HG03097 (cell line): Measurements from ENCODE around the gene FLII.

Source experiments
- ATAC-seq: cut with Tn5 transposase; IDR thresholded peaks from one replicate; pipeline ENCODE4 v1.9.1; 2021; ENCODE audit not compliant: unreplicated experiment, low FRiP score

FLII gene

DNA sequence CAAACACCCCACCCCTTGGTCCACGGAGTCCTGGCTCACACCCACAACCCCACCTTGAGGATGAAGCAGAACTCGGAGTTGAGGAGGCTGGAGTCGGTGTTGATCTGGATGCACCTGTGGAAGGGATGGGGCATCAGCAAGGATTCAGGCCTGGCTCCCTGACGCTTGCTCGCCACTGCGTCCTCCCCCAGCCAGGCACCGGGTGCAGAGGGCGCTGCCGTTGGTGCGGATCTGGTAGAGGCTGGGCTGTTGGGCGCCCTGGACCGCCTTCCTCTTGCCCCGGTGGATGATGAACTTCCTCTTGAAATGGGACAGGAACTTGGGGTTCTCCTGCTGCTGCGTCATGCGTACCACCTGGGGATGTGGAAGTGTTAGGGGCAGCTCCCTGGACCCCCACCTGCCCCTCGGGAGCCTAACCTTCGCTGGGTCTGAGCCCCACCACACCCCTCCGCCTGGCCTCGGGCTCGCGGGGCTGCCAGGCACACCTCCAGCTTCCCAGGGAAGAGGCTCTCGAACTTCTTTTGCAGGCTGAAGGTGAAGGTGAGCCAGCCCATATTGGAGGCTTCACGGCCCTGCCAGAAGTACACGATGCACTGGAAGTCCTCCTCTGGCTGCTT is 12.3 kb downstream of the FLII start:
- no peak for ATAC-seq

DNA sequence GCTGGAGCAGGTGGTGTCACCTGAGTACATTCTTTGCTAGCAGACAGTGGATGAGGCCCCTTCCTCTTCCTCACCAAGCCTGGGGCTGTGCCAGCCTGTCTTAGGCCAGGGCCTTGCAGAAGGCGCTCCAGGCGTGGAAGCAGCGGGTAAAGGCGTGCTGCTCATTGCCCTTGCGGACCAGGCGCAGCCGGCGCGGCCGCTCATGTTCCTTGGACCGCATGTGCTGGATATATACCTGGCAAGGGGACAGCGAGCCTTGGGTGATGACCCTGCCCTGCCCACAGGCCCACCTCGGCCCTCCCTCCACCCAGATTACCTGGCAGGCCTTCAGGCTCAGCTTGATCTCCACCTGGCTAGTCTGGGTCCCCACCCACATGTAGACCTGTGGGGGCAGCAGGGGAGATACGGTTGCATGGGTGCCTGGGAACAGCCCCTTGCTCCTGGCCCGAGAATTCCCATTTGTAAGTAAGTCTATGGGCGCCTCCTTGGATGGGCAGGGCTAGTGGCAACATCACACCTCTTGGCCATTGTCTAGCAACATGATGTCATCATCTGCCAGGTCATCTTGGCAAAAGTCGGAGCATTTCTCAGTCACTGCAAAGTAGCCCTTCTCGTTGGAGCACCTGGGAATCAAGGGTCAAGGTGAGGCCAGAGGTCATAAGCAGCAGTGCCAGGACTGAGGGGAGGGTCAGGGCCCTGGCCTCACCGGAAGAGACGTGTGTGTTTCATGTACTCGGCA is 13.3 kb downstream of the FLII start:
- ATAC-seq = no peak

DNA sequence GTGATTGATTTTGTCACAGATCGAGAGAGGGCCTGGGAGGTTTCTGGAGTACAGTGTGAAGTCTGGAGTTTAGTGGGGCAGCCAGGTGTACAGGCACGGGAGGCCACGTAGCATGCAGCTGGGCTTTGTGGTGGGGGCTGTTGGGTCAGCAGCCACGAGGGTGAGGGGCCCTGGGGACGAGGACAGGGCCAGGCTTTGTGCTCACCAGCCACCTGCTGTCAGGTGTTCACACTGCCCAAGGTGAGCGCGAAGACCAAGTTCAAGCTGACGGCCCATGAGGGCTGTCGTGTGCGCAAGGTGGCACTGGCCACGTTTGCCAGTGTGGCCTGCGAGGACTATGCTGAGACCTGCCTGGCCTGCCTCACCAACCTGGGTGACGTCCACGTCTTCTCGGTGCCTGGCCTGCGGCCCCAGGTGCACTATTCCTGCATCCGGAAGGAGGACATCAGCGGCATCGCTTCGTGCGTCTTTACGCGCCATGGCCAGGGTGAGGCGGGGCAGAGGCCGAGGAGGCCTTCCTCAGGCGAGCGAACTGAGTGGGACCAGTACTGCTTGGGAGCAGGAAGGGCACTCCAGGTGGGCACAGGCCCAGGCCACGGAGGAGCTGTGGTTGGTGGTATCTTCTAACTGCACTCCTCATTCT is 17.2 kb downstream of the FLII start:
- no peak for ATAC-seq

DNA sequence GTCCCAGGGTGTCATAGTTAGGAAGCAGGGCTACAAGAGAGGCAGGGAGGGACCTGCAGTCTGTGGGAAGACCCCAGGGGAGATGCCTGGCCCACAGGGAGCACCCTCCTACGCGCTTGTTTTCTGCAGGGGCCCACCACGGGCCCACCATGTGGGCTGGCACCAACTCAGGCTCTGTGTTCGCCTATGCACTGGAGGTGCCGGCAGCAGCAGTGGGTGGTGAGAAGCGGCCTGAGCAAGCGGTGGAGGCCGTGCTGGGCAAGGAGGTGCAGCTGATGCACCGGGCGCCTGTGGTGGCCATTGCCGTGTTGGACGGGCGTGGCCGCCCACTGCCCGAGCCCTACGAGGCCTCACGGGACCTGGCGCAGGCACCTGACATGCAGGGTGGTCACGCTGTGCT is 18.1 kb downstream of the FLII start:
- ATAC-seq = no peak

DNA sequence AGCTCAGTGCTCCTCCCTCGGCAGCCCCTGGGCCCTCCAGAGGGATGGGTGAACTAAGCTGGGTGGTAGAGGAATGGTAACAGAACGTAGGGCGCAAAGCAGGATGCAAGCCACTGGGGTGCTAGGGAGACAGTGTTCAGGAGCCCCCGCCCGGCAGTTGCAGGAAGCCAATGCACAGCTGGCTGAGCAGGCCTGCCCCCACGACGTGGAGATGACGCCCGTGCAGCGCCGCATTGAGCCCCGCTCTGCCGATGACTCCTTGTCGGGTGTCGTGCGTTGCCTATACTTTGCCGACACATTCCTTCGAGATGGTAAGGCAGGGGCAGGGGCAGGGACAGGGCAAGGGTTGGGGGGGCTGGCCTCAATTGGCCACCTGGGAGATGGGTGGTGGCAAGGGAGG is 20.2 kb downstream of the FLII start:
- ATAC-seq = no peak

DNA sequence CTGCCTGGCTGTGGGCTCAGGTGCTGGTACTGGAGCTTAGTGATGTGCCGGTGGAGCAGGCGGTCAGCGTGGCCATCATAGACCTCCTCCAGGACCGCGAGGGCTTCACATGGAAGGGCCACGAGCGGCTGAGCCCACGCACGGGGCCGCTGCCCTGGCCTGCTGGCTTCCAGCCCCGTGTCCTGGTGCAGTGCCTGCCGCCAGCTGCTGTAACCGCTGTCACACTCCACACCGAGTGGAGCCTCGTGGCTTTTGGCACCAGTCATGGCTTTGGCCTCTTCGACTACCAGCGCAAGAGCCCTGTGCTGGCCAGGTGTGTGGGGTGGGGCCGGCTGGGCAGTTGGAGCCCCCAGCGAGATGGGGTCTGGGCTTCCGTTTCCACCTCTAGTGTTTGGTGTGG is 21.1 kb downstream of the FLII start:
- ATAC-seq = no peak

DNA sequence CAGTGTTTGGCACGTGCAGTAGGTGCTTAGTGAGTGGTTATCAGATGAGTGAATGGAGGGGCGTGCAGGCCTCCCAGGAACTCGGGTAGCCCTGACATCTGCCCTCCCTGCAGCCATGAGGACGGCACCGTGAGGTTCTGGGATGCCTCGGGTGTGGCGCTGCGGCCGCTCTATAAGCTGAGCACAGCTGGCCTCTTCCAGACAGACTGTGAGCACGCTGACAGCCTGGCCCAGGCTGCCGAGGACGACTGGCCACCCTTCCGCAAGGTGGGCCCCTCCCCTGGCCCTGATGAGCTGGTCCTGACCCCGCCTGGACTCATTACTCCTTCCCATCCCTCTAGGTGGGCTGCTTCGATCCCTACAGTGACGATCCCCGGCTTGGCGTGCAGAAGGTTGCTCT is 22.0 kb downstream of the FLII start:
- ATAC-seq = no peak

DNA sequence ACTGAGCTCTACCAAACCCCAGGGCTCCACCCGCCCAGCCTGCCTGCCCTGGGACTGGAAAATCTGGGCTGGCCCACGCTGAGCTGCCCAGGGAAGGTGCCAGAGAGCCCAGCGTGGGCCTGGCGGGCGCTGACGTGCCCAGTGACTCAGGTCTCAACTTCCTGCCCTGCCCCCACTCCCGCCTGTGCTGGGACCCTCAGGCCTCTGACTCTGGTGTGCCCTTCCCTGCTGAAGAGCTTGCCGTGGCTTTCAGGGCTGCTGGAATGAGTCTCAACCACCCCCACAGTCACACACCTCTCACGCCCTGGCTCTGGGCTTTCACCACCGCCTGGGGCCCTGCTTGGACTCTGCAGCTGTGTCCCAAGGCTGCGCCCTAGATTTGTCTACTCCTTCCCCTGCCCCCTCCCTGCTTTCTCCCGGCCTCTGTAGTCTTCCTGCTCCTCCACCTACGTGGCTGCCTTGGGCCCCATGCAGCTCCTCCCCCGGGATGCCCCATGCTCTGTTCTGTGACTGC is 22.7 kb downstream of the FLII start:
- no peak for ATAC-seq

DNA sequence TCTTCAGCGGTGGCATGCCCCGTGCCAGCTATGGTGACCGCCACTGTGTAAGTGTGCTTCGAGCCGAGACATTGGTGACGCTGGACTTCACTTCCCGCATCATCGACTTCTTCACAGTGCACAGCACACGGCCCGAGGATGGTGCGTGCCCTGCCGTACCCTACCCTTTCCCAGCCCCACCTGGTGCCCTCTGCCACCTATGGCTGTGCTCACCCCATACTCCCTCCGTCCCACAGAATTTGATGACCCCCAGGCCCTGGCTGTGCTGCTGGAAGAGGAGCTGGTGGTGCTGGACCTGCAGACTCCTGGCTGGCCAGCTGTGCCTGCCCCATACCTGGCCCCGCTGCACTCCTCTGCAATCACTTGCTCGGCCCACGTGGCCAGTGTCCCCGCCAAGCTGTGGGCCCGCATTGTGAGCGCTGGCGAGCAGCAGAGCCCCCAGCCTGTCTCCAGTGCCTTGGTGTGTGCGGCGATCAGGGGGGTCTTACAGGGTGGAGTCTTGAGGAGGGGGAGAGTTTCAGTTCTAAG is 23.6 kb downstream of the FLII start:
- no peak for ATAC-seq

DNA sequence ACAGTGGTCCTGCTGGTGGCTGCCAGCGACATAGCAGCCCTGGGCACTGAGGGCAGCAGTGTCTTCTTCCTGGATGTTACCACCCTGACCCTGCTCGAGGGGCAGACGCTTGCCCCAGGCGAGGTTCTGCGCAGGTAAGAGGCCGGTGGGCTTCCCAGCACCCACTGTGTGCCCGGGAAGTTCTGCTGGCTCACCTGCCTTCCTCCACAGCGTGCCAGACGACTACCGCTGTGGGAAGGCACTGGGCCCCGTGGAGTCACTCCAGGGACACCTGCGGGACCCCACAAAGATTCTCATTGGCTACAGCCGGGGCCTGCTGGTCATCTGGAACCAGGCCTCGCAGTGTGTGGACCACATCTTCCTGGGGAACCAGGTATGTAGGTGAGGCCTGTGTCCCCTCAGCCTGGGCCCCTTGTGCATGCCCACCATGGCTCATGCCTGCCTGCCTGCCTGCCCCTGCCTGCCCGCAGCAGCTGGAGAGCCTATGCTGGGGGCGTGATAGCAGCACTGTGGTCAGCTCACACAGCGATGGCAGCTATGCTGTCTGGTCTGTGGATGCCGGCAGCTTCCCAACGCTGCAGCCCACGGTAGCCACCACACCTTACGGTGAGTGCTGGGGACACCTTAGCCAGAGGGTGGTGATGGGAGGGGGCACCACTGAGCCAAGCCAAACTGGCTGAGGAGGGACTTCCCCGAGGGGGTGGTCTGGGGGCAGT is 24.6 kb downstream of the FLII start:
- no peak for ATAC-seq

DNA sequence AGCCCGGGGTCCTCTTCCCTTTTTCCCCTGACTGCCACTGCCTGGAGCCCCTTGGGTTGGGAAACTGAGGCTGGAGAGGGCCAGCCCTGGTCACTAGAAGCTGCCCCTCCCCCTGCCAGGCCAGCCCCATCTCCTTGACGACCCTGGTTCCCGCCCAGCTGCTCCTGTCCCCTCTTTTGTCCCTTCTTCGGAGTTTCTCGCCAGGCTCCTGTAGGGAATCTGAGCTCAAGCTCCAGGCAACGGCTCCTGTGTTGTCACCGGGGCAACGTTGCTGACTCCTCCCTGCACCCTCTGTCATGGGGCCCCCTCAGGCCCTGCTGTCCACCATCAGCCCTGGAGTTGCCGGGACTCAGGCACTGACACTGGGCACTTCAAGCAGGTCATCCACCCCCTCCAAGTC is 27.4 kb downstream of the FLII start:
- ATAC-seq = no peak

DNA sequence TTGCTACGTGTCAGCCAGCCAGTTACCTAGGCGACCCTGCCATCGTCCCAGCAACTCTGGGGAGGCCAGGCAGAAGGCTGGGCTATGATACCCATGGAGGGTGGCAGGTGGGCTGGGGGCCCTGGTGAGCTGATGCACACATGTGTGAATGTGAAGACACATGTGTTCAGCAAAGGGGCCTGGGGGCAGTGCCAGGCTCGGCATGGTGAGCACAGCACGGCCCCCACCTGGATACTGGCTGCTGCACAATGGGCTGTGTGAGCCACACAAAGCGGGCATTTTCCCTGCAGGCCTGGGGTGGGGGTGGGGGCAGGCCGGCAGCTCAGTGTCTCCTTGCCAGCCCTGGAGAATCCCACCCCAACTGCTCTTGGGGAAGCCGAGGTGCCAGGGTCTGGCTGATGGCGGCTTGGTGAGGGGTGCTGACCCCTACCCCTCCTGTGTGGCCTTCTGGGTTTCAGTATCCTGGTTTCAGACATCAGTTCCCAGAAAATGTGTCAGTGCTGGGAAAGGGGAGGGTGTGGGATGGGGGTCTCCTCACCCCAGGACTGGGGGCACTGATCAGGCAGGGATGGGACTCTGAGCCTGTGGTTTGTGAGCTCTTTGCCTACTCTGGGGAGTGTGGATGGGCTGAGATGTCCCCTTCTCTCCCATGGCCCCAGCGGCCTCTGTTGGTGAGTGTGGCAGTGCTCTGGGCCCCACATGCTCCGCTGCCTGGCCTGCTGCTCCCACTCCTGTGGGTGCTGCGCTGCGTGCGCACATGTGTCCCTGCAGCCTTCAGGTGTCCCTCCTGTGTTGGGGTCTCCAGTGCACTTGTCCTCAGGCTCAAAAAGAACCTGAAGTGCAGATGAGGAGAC is 28.0 kb downstream of the FLII start:
- ATAC-seq = no peak

DNA sequence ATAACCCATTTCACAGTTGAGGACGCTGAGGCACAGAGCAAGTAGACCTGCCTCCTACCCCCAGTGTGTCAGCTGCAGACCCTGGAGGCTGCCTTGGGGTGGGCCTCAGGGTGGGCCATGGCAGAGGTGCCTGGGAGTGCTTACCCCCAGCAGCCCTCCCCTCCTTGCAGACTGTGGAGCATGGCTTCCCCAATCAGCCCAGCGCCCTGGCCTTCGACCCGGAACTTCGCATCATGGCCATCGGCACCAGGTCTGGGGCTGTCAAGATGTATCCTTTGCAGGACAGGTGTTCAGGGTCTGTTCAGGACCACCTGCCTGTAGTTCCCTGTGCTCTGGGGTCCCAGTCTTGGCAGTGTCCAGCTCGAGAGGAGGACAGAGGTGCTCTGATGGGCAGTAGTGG is 28.8 kb downstream of the FLII start:
- ATAC-seq = no peak

DNA sequence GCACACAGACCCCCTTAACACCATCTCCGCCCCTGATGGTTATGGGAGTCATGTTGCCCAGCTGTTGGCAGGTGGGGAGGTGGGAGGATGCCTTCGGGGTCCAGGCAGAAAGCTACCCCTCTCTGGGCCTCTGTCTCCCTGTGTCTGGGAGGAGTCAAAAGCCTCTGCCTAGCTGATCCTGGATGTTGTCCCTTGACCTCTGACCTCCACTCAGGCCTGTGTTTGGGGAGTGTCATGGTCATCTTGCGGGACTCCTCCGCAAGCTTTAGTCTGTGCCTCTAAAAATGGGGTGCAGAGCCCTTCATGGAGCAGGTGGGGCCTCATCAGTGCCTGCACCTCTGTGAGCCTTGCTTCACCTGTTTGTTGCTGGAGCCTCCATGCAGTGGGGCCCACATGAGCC is 29.3 kb downstream of the FLII start:
- no peak for ATAC-seq

DNA sequence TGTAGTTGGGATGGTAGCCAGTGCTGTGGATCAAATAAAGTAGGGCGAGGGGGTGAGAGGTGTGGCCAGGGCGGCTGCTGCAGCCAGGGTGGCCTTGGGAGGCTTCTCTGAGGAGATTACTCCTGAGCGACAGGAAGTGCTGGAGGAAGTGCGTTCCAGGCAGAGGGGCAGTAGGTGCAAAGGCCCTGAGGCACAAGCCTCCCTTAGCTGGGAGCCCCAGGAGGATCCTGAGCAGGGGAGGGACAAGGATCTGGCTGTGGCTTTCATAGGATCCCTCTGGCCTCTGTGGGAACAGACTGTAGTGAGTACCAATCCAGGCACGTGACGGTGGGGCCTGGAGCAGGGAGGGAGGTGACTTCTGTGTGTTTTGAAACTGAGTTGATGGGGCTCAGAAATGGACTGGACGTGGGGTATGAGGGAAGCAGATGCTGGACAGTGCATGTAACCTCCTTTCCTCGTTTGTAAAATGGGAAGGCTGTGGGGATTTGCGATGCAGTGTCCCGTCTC is 30.3 kb downstream of the FLII start:
- no peak for ATAC-seq

DNA sequence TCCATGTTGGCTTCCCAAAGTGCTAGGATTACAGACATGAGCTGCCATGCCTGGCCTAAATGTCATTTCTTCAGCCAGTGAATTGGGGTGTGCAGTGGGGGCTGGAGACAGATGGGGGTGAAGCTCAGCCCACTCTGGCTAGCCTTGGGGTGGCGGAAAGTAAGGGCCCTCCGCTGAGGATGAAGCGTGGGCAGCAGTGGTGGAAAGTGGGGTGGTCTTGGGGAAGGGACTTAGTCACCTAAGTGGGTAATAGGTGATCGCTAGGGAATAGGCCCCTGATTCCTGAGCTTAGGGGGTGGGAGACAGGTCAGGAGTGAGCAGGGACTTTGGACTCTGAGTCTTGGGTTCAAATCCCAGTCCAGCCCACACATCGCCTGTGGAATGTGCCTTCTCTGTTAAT is 30.9 kb downstream of the FLII start:
- no peak for ATAC-seq

DNA sequence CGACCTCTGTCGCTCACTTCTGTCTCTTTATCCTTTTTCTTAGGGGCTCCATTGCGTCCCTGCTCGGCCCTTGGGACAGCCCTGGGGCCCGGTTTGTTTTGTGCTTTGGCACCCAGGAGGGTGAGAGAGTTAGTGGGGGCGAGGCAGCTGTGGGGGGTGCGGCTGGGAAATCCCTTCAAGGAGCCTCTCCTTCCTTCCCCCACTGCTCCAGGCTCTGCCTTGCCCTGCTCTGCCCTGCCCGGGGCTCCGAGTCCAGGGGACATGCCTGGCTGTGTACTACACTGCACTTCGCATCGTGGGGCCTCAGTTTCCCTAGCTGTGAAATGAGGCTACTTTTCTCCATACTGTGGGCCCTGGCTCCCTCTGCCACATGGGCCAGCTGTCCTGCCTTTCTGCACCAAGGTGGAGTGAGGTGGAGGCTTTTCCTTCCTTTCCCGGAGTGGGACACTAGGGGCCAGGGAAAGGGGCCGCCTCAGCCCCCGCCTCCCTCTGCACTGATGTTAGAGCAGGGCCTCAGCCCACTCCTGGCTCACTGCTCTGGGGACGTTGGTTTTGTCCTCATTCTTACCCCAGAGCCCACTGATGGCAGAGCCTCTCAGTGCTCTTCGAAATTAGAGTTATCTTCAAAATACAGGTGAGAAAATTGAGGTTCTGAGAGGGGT is 32.1 kb downstream of the FLII start:
- no peak for ATAC-seq

DNA sequence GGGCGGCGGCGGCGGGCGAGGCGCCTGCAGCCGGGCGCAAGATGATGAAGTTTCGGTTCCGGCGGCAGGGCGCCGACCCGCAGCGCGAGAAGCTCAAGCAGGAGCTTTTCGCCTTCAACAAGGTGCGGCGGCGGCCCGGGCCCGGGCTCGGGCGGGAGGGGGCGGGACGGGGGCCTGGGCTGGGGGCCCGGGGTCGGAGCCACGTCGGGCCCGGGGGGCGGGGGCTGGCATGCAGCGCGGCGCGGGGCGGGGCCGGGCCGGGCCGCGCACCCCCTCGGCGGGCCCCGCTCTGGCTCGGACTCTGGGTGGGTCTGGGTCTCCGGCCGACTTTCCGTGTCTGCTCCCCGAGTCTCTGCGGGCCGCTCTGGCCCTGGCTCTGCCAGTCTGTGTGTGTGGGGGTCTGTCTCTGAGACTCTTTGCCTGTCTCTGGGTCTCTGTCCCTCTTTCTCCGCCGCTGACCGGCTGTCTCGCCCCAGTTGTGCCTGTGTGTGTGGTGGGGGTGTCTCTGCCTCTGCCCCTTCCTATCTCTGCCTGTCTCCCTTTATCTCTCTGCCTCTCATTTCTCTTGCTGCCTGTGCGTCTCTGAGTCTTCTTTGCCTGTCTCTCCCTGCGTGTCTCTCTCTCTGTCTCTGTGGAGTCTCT is 32.8 kb downstream of the FLII start:
- ATAC-seq = no peak

DNA sequence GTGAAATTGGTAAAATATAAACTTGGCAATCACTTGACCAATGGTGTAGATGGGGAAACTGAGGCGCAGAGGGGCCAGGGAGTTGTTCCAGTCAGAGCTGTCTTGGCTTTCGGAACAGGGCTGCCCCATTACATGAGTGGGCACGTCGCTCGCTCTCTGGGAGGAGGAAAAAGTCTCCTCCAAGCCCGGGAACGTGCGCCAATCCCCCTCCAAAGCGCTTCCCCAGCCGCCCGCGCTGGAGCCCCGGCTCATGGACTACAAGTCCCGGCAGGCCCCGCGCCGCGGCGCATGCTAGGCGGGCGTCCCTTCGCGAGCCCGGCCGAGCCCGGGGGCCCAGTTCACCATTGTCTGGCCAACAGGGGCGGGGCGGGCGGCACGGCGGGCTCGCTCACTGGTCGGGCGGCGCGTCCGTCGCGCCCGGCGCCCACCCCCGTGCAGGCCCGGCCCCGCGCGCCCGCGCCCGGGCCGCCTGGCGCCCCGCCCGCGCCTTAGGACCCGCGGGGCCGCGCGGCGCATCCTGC is 33.4 kb downstream of the FLII start, which contains the start of gene LLGL1:
LLGL1 (plus strand) TSS at position 515 of the 521 bp plus-strand sequence. CDS start 48 bp downstream, outside the sequence.
- peak; percentile 70 for ATAC-seq
